Subcutaneous abdominal adipose tissue (tissue), 5 donors: Measurements from ENCODE around the gene RGS7.
A peak's percentile ranks its signal among the peaks of the same experiment; 100 is the strongest.

Experiments used
- H3K27ac ChIP-seq: one replicate; pipeline ENCODE4 v1.7.0; 2013; ENCODE audit warnings: low read depth, mild to moderate bottlenecking, inconsistent platforms, low read length, moderate library complexity
- H3K27me3 ChIP-seq, 5 donors: one replicate each; pipeline ENCODE4 v1.7.0; 2013; ENCODE audit warnings: low read length in 5 of 5, inconsistent platforms in 1 of 5; ENCODE audit not compliant: control insufficient read depth in 5 of 5, insufficient read depth in 4 of 5
- H3K36me3 ChIP-seq, 5 donors: one replicate each; pipeline ENCODE4 v1.7.0; 2013; ENCODE audit warnings: low read length in 5 of 5; ENCODE audit not compliant: control insufficient read depth in 5 of 5, insufficient read depth in 5 of 5
- H3K4me1 ChIP-seq, 5 donors: one replicate each; pipeline ENCODE4 v1.7.0; 2013; ENCODE audit warnings: low read length in 5 of 5, mild to moderate bottlenecking in 3 of 5, moderate library complexity in 1 of 5; ENCODE audit not compliant: control insufficient read depth in 5 of 5, insufficient read depth in 5 of 5
- H3K4me3 ChIP-seq, 5 donors: one replicate each; pipeline ENCODE4 v1.7.0; 2013; ENCODE audit warnings: low read length in 5 of 5, low read depth in 1 of 5
- H3K9ac ChIP-seq, 5 donors: one replicate each; pipeline ENCODE4 v1.7.0; 2013; ENCODE audit warnings: low read length in 5 of 5, mild to moderate bottlenecking in 4 of 5, moderate library complexity in 3 of 5
- H3K9me3 ChIP-seq, 5 donors: one replicate each; pipeline ENCODE4 v1.7.0; 2013; ENCODE audit warnings: low read length in 5 of 5; ENCODE audit not compliant: control insufficient read depth in 5 of 5
- donor health status: healthy.
- donor health status: healthy.
- donor health status: healthy.
- donor health status: healthy.
- donor health status: healthy.

Gene RGS7

GRCh38 chr1:241375886-241376285, 18.9 kb upstream of the RGS7 start:
- H3K27me3 ChIP-seq: no peaks in the 10 kb centered on the region
- H3K9ac ChIP-seq: no peak overlapping the region
- H3K36me3 ChIP-seq: no peaks in the 10 kb centered on the region
- peaks cover 0 to 2% (median 0%) of the 10 kb centered on the region in 5 donors for H3K9me3 ChIP-seq
- H3K27ac ChIP-seq: no peak overlapping the region
- H3K4me3 ChIP-seq: no peak overlapping the region
- H3K4me1 ChIP-seq: no peaks in the 10 kb centered on the region

GRCh38 chr1:241366196-241366595, 9.2 kb upstream of the RGS7 start:
- Histone ChIP-seq H3K4me3 (no peak overlapping the region), H3K9me3 (peaks cover 0 to 8% (median 4%) of the 10 kb centered on the region in 5 donors), H3K27me3 (peaks cover 0 to 2% (median 0%) of the 10 kb centered on the region in 5 donors), H3K27ac (no peak overlapping the region), H3K4me1 (no peaks in the 10 kb centered on the region), H3K9ac (no peak overlapping the region), H3K36me3 (no peaks in the 10 kb centered on the region)

DNA sequence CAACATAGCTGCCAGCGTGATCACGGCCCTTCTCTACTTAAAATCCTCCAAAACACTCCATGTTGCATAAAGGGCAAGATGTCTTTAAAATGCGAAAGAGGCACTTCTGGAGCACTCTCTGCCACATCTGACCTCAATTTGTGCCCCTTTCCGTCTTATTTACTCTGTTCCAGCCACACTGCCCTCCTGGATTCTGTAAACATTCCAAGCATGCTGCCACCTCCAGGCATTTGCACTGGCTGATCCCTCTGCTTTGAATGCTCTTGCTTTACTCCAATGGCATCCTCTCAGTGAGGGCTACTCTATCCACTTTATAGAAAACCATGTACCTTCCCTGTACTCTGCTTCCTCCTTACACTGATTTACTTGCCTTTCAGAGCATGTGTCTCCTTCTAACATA, 5.3 kb upstream of the RGS7 start:
- peaks cover 0 to under 1% (median 0%) of the 10 kb centered on the region in 5 donors for H3K4me1 ChIP-seq
- no peak overlapping the region for H3K9ac ChIP-seq

GRCh38 chr1:241357366-241358340, 648 bp upstream of the RGS7 start:
- Histone ChIP-seq H3K36me3 (no peaks in the 10 kb centered on the region), H3K4me3 (peak overlapping the region in 4 of 5 donors; percentile 44 to 72 (median 60)), H3K9me3 (peaks cover 0 to 2% (median 0%) of the 10 kb centered on the region in 5 donors), H3K27me3 (peaks cover 0 to 14% (median 8%) of the 10 kb centered on the region in 5 donors), H3K4me1 (peaks cover 0 to 10% (median 7%) of the 10 kb centered on the region in 5 donors), H3K9ac (no peak overlapping the region), H3K27ac (no peak overlapping the region)

More for the DNA sequence above, 5.3 kb upstream of the RGS7 start:
- Histone ChIP-seq H3K27me3 (peaks cover 0 to 8% (median 0%) of the 10 kb centered on the region in 5 donors), H3K4me3 (no peak overlapping the region), H3K9me3 (peaks cover 2 to 8% (median 4%) of the 10 kb centered on the region in 5 donors), H3K36me3 (no peaks in the 10 kb centered on the region), H3K27ac (no peak overlapping the region)

GRCh38 chr1:241356187-241356518, 852 bp downstream of the RGS7 start:
- H3K27ac ChIP-seq: no peak overlapping the region
- no peaks in the 10 kb centered on the region for H3K36me3 ChIP-seq
- H3K27me3 ChIP-seq: peaks cover 0 to 14% (median 6%) of the 10 kb centered on the region in 5 donors
- H3K9me3 ChIP-seq: peaks cover 0 to 2% (median 0%) of the 10 kb centered on the region in 5 donors
- H3K4me3 ChIP-seq: peak overlapping the region in 2 of 5 donors; percentile 41 to 44
- peaks cover 0 to 10% (median 7%) of the 10 kb centered on the region in 5 donors for H3K4me1 ChIP-seq
- H3K9ac ChIP-seq: no peak overlapping the region

DNA sequence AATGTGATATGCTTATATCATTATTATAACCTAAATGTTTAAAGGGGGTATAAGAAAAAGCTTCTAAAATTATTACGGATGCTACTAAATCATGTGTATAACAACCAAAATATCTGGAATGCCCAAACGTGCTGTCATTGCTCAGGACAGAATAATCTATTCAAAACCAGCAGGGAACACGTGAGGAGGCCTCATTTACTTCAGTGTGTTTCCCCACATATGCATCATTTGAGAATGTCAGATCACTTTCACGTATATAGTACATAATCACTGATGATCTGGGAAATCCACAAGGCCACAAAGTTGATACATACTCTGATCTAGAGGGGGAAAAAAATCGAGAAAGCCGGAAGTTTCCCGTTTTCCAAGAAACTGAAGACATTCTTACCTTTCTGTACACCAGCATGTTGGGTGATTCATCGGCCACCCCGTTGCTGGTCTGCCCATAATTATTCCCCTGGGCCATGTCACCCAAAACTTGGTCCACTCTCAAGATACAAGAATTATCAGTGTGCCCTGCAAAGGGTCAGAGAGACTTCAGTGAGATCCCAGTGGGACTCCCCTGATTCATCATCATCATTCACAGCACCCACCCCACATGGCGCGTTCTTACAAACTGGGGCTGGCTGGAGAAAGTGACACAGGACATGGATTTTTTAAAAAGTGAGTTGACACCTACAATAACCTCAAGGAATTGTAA, 1.5 kb downstream of the RGS7 start:
- no peak overlapping the region for H3K9ac ChIP-seq
- H3K27me3 ChIP-seq: peaks cover 0 to 14% (median 6%) of the 10 kb centered on the region in 5 donors
- H3K4me1 ChIP-seq: peaks cover 0 to 10% (median 7%) of the 10 kb centered on the region in 5 donors
- H3K27ac ChIP-seq: no peak overlapping the region
- no peaks in the 10 kb centered on the region for H3K36me3 ChIP-seq
- H3K9me3 ChIP-seq: peaks cover 0 to 2% (median 0%) of the 10 kb centered on the region in 5 donors
- H3K4me3 ChIP-seq: no peak overlapping the region

GRCh38 chr1:241352401-241352800, 4.6 kb downstream of the RGS7 start:
- Histone ChIP-seq H3K4me3 (no peak overlapping the region), H3K9ac (no peak overlapping the region), H3K27ac (no peak overlapping the region), H3K9me3 (no peaks in the 10 kb centered on the region), H3K4me1 (peaks cover 0 to 10% (median 7%) of the 10 kb centered on the region in 5 donors), H3K36me3 (no peaks in the 10 kb centered on the region), H3K27me3 (peaks cover 0 to 14% (median 4%) of the 10 kb centered on the region in 5 donors)

- H3K4me1 ChIP-seq: peaks cover 0 to 6% (median 4%) of the 10 kb centered on the region in 5 donors
- H3K9ac ChIP-seq: no peak overlapping the region
- H3K27ac ChIP-seq: no peak overlapping the region
- H3K27me3 ChIP-seq: peaks cover 0 to 13% (median 4%) of the 10 kb centered on the region in 5 donors
- no peaks in the 10 kb centered on the region for H3K9me3 ChIP-seq
- no peak overlapping the region for H3K4me3 ChIP-seq
- no peaks in the 10 kb centered on the region for H3K36me3 ChIP-seq
Measured at GRCh38 chr1:241351841-241352240, 5.2 kb downstream of the RGS7 start.

DNA sequence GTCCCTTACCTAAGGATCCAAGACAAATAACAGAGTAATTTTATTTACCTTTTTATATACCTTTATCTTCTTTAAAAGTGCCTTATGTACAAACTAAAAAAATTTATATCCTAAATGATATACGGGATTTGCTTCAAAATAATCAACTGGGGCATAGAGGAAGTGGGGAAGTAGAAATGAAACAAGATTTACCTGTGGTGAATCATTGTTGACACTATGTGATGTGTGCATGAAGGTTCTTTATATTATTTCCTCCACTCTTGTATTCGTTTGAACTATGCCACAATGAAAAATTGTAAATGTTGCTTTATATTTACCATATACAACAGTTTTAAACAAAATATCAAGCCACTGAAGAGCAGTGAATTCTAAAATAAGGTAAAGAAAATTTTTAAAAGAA, 13.0 kb downstream of the RGS7 start:
- no peaks in the 10 kb centered on the region for H3K9me3 ChIP-seq
- no peaks in the 10 kb centered on the region for H3K36me3 ChIP-seq
- no peaks in the 10 kb centered on the region for H3K27me3 ChIP-seq
- H3K9ac ChIP-seq: no peak overlapping the region
- H3K4me1 ChIP-seq: no peaks in the 10 kb centered on the region
- no peak overlapping the region for H3K4me3 ChIP-seq
- H3K27ac ChIP-seq: no peak overlapping the region

- peaks cover 0 to 2% (median 0%) of the 10 kb centered on the region in 5 donors for H3K9me3 ChIP-seq
- H3K27ac ChIP-seq: no peak overlapping the region
- no peaks in the 10 kb centered on the region for H3K27me3 ChIP-seq
- no peaks in the 10 kb centered on the region for H3K36me3 ChIP-seq
- no peak overlapping the region for H3K4me3 ChIP-seq
- no peak overlapping the region for H3K9ac ChIP-seq
- H3K4me1 ChIP-seq: no peaks in the 10 kb centered on the region
Measured at GRCh38 chr1:241336335-241336734, 20.7 kb downstream of the RGS7 start.
